ENCODE data around the gene BRD2. TPM values are rescaled to one million over a fixed set of nuclear protein-coding genes. Genes with fewer than 3 reads are reported as not detected.

The BRD2 gene
- polyA plus RNA-seq, 2 of the 4 experiments (the other 2 are of a cell fraction) = 92.5 to 153 TPM

GRCh38 chr6:33007831-33008400, 39.5 kb downstream of the BRD2 start:
- FAIRE-seq (no peak), ATAC-seq (no peak), DNase-seq (ENCODE audit: low read depth in 1 of 2, low spot score in 1 of 2) (no peak)
- Histone ChIP-seq H3K4me2 (no peak overlapping the region), H3K27ac (no peak overlapping the region), H3K4me3 (no peak overlapping the region), H3K4me1 (no peaks in the 10 kb centered on the region), H3K9me3 (no peaks in the 10 kb centered on the region)
- WGBS (ENCODE audit: missing lambda C conversion rate) = 83% methylated on average over 26 of the region's 26 CpGs
- ChIA-PET POLR2A (no interaction called here), CTCF (interaction anchor here (1.0 to 1.4 kb wide), 3 partner anchors 8 to 170 kb away, joined by 3 to 4 read pairs (median 3); partner anchors contain the start of gene TAP2)
- TF ChIP-seq NR3C1 (IDR thresholded peaks at IDR 0.05) (no peak), POLR2AphosphoS2 (conservative IDR thresholded peaks at IDR 0.05; ENCODE audit: low read length) (no peak)

- DNase-seq (ENCODE audit: low read depth in 1 of 2, low spot score in 1 of 2) (peak in 1 of 2 experiments; percentile 9), ATAC-seq (peak in 1 of 2 experiments; percentile 78; a peak in 3 of 6 replicates), FAIRE-seq (no peak)
- no peak within 1 kb of the TSS for H3K27ac ChIP-seq
- 47% methylated on average over 23 of the region's 24 CpGs for WGBS (ENCODE audit: missing lambda C conversion rate)
- no peaks in the 10 kb centered on the region for H3K9me3 ChIP-seq
- no peak within 1 kb of the TSS for H3K4me3 ChIP-seq
- ChIA-PET CTCF (interaction anchor here (1.3 kb wide), 1 partner anchor 240 kb away, joined by 5 read pairs; no protein-coding TSS in a partner anchor), POLR2A (interaction anchor here (0.6 to 0.8 kb wide), 2 partner anchors 17 to 125 kb away, joined by 3 to 6 read pairs; no protein-coding TSS in a partner anchor)
- no peak within 1 kb of the TSS for H3K4me2 ChIP-seq
- TF ChIP-seq BHLHE40 (IDR thresholded peaks at IDR 0.05; ENCODE audit: low read depth, low read length) (no peak), RFX5 (IDR thresholded peaks at IDR 0.05) (peak; percentile 94), HOXA7 (CRISPR knock-in tag; IDR thresholded peaks at IDR 0.05) (no peak), HES2 (IDR thresholded peaks at IDR 0.05) (no peak)
- H3K4me1 ChIP-seq = no peaks in the 10 kb centered on the region
Observed at GRCh38 chr6:33008944-33009861, 40.8 kb downstream of the BRD2 start, which contains the start of gene HLA-DOA. Gene HLA-DOA, minus strand, starts transcription at chr6:33009591.

- Histone ChIP-seq H3K4me3 (no peak overlapping the region), H3K27ac (no peak overlapping the region), H3K4me2 (no peak overlapping the region), H3K9me3 (no peaks in the 10 kb centered on the region), H3K4me1 (no peaks in the 10 kb centered on the region)
- ChIA-PET POLR2A (interaction anchor here (0.8 kb wide), 1 partner anchor 18 kb away, joined by 3 read pairs; no protein-coding TSS in a partner anchor), CTCF (interaction anchor here (1.0 to 1.7 kb wide), 3 partner anchors 162 to 239 kb away, joined by 4 to 7 read pairs (median 5); no protein-coding TSS in a partner anchor)
- TF ChIP-seq CHD4 (IDR thresholded peaks at IDR 0.05; ENCODE audit: borderline replicate concordance) = no peak
- ATAC-seq (no peak), DNase-seq (ENCODE audit: low read depth in 1 of 2, low spot score in 1 of 2) (no peak), FAIRE-seq (no peak)
- WGBS (ENCODE audit: missing lambda C conversion rate) = 58% methylated on average over 7 of the region's 7 CpGs
Observed at GRCh38 chr6:33010356-33010755, 42.0 kb downstream of the BRD2 start.

GRCh38 chr6:33013608-33014007, 45.2 kb downstream of the BRD2 start:
- no peak for ATAC-seq
- Histone ChIP-seq H3K4me1 (no peaks in the 10 kb centered on the region), H3K4me2 (no peak overlapping the region), H3K4me3 (no peak overlapping the region), H3K27ac (no peak overlapping the region), H3K9me3 (no peaks in the 10 kb centered on the region)
- ChIA-PET POLR2A (no interaction called here), CTCF (interaction anchor here (0.7 to 3.3 kb wide), 5 partner anchors 68 to 235 kb away, joined by 3 to 25 read pairs (median 6); no protein-coding TSS in a partner anchor)
- no peak for TF ChIP-seq NPAS2 (CRISPR knock-in tag; IDR thresholded peaks at IDR 0.05; ENCODE audit: borderline replicate concordance)
- no peak for TF ChIP-seq CBX8 (IDR thresholded peaks at IDR 0.05)
- TF ChIP-seq RARB (CRISPR knock-in tag; IDR thresholded peaks at IDR 0.05) = no peak
- no peak for TF ChIP-seq TP53 (CRISPR knock-in tag; IDR thresholded peaks at IDR 0.05)
- TF ChIP-seq CHD4 (IDR thresholded peaks at IDR 0.05; ENCODE audit: borderline replicate concordance) = no peak
- no peak for TF ChIP-seq FOSB (CRISPR knock-in tag; IDR thresholded peaks at IDR 0.05)
- no peak for TF ChIP-seq SMC3 (IDR thresholded peaks at IDR 0.05)
- TF ChIP-seq FOXS1 (CRISPR knock-in tag; IDR thresholded peaks at IDR 0.05) = no peak
- no peak for TF ChIP-seq TFCP2L1 (CRISPR knock-in tag; IDR thresholded peaks at IDR 0.05)
- no peak for TF ChIP-seq EHF (CRISPR knock-in tag; IDR thresholded peaks at IDR 0.05)
- TF ChIP-seq HDAC2 (IDR thresholded peaks at IDR 0.05) = no peak
- TF ChIP-seq CTCF (IDR thresholded peaks at IDR 0.05) = no peak
- no peak for TF ChIP-seq HEYL (CRISPR knock-in tag; IDR thresholded peaks at IDR 0.05)
- TF ChIP-seq ZNF302 (CRISPR knock-in tag; IDR thresholded peaks at IDR 0.05) = no peak
- no peak for TF ChIP-seq RNF2 (IDR thresholded peaks at IDR 0.05; ENCODE audit: borderline replicate concordance, low read depth)
- TF ChIP-seq ATOH8 (CRISPR knock-in tag; IDR thresholded peaks at IDR 0.05; ENCODE audit: low read depth) = no peak
- no peak for FAIRE-seq
- WGBS (ENCODE audit: missing lambda C conversion rate) = 15% methylated on average over 4 of the region's 4 CpGs
- DNase-seq (ENCODE audit: low read depth in 1 of 2, low spot score in 1 of 2) = no peak
